Measurements from ENCODE around the gene CD63.

DNA sequence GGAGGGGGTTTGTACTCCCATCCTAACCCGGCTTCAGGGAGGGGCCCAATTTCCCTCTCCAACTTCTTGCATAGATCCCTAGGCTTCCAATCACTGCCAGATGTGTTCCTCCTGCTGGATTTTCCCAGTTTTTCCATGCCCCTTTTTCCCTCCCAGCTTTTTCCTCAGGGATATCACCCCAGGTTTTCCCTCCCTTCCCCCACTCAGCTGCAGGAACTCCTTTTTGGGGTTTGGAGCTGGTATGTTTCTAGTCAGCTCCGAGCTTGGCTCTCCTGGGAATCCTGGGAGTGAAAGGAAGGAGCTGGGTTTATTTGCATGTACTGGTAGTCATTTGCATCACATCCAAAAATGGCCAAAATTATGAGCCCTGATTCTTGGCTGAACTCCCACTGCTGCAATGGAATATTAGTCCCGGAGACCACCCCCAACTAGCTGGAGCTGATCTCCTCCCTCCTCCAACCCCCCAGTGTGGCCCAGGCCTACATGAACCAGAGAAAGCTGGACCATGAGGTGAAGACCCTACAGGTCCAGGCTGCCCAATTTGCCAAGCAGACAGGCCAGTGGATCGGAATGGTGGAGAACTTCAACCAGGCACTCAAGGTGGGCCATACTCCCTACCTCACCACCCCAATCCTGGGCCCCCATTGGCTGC is 10.1 kb downstream of the CD63 start:
- TF ChIP-seq, protein P1, sequence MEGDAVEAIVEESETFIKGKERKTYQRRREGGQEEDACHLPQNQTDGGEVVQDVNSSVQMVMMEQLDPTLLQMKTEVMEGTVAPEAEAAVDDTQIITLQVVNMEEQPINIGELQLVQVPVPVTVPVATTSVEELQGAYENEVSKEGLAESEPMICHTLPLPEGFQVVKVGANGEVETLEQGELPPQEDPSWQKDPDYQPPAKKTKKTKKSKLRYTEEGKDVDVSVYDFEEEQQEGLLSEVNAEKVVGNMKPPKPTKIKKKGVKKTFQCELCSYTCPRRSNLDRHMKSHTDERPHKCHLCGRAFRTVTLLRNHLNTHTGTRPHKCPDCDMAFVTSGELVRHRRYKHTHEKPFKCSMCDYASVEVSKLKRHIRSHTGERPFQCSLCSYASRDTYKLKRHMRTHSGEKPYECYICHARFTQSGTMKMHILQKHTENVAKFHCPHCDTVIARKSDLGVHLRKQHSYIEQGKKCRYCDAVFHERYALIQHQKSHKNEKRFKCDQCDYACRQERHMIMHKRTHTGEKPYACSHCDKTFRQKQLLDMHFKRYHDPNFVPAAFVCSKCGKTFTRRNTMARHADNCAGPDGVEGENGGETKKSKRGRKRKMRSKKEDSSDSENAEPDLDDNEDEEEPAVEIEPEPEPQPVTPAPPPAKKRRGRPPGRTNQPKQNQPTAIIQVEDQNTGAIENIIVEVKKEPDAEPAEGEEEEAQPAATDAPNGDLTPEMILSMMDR (conservative IDR thresholded peaks at IDR 0.05; ENCODE audit: low read depth, low read length): no peak
- no peak for TF ChIP-seq EZH2phosphoT487 (IDR thresholded peaks at IDR 0.05; ENCODE audit: borderline replicate concordance, low read length)

Measured in PC-3 (cell line).